EH (cell line): Measurements from ENCODE around the gene OR5I1.
"Not testable (repeated sequence)": the region's sequence is repeated elsewhere in the genome, so short reads cannot be mapped to it uniquely, and the experiment has no call there.

Experiments
- DNase-seq: peaks from one replicate; pipeline ENCODE4 v3.0.0-alpha.2; 2015; ENCODE audit warnings: low read depth

Gene OR5I1

DNA sequence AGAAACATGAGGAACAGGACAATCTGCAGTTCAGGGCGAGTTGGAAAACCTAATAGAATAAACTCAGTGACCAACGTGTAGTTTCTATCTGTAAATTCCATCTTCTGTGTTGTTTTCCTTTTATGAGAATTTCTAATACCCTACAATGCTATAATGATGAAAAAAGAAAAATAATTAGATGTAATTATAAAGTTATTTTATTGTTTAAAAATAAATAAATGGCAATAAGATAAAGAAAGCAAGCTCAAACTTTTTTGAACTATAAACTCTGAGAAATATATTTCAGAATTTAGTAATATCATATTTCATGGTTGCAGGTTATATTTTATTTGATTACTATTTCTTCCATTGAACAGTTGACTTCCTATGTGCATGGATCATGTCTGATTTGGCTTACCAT lies at the start of gene OR5I1:
TSS of gene OR5I1 (minus strand) at position 101 of the 400 bp plus-strand sequence. CDS start at position 101, 0 bp downstream.
- no peak for DNase-seq

DNA sequence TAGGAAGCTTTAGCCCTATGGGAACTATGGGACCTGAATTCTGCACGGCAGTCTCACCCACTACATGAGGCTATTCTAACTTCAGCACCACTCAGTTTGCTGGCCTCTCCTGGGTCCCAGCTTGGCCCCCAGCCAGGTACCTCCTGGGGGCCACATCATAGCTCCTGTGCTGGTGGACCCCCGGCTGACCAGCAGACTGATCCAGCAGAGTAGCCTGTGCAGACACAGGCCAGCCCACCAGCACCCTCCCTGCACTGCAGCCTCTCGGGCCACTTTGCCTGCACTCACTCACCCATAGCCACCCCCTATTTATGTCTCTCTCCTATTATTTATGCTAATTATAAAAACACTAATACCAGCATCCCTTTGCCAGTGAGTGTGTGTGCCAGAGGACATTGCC lies 34.7 kb upstream of the OR5I1 start:
- DNase-seq = no peak

DNA sequence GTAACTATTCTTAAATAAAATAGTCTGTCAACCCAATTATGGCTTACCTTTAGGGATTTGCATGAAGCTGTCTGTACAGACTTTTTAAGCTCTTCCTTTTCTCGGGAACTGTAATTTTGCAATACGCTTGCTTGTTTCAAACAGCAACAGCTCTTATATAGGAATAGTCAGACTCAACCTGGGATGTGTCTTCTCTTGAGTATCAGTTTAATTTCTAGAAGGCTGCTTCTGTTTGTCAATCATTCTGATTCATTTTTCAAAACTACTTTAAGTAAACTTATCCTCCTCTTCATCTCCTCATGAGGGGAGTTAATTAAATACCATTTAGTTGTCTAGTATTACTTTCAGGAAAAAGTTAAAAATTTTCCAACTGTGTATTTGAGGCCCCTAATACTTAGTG lies 33.6 kb upstream of the OR5I1 start, which contains the start of gene OR10AG1:
TSS of gene OR10AG1 (minus strand) at position 101 of the 400 bp plus-strand sequence. CDS start at position 63, 38 bp downstream.
- DNase-seq = no peak

DNA sequence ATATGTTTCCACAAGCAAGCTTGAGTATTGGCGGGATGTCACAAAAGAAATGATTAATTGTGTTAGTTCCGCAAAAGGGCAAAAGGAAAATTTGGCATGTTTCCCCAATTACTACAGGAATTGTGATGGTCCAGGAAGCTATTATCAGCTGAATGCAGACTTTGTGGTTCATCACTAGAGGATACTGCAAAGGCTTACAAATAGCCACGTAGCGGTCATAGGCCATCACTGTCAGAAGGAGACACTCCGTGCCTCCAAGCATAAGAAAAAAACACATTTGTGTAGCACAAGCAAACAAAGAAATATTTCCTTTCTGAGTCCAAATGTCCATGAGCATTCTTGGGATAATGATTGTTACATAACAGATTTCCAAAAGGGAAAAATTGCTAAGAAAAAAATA lies 31.7 kb upstream of the OR5I1 start:
- DNase-seq = no peak

DNA sequence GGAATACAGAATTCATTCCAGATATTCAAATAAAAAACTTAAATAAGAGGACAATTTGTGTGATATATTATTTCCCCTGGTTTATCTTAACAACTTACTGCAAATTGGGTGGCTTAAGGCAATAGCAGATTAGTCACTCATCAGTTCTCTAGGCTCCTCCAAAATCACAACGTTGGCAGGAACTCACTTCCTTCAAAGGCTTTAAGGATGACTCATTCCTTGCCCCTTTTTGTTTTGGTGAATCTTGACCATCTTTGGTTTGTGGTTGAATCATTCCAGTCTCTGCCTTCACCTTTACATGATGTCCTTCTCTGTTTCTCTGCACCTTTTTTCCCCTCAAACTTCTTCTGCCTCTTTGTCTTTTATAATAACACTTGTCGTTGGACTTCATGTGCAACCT lies 30.2 kb upstream of the OR5I1 start:
- no peak for DNase-seq

DNA sequence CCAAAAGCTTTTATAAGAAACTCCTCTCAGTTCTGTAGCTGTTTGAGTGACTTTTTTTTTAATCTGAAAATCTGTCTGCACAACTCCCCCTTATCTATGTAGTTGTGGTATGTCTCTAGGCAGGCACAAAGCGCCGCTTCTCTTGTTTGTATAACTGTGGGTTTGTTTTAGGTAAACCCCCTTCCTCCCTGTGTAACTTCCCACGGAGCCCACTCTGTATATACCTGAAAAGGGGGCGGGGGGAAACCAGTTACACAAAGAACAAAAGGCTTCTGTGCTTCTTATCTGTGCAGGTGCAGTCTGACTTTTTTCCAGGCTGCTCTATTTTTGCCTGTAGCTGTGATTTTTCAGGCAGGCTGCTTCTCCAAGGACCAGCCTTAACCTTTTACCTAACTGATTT lies 20.3 kb upstream of the OR5I1 start:
- no peak for DNase-seq

DNA sequence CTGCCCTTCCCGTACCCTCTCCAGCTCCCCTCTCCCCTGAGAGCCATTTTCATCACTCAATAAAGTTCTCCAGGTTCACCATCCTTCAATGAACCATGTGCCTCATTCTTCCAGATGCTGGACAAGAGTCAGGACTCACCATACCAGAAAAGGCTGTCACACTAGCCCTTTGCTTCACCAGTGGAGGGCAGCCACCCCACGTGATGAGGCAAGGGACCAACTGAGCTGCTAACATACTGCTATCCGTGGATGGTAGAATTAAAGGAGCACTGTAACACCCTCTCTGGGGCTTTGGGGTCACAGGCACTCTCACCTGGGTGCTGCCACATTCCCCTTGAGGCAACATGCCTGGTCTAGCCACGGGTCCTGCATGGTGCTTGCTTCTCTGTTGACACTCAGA lies 13.1 kb upstream of the OR5I1 start:
- DNase-seq = no peak

DNA sequence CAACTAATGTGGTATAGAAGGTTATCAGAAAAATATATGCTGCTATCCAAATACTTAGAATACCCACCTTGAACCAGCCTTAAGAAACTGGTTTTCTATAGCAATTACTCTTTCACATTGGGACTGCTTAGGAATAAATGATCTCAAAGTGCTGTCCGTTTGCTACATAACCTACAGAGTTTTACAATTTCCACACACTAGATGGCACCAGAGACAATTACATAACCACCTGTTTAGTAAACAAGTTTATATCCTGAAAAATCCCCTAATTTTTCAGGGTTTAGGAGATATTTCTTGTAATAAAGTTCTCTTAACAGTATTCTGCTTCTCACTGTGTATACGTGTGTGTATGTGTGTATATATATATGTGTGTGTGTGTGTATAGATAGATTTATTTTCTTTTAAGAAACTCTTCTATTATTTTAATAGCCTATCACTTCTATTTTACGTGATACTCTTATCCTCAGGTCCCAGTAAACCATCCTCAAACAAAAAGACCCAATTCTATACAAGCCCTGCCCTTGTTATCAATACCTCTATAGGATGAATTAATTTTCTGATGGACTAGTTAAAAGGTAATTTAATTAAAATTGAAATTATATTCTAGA lies 6.7 kb upstream of the OR5I1 start:
- peak; percentile 13 for DNase-seq

DNA sequence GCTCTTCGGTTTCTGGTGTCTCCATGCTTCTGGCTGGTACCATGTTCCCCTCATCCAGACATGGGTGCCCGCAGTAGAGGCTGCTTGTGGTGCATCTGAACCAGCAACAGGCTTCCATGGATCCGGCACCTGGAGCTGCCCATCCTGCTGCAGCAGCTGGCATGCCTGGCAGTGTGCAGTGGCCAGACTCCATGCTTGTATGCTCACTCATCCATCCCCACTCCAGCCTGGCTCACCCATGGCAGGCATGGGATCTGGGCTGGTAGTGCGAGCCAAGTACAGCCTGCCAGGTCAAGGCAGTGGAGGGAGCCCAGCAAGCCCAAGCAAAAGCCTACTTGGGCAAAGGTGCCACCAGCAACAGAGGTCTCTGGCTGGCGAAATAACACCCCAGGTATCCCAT lies 15.7 kb downstream of the OR5I1 start:
- DNase-seq = no peak

DNA sequence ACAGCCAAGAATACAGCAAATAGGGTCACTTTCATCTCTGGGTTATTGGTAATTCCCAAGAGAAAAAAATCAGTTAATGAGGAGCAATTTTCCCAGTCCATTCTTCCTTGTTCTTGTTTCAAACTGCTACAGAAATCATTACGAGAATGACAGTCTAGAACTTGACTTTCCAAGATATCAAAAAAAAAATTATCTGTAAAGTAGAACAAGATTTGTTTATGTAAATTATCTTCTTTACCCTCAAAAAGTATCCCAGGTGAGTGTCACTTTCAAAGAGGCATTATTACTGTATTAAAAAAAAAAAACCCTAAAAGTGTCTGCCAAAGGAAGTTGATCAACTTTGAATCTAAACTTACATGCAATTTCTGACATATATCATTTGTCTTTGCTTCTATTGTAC lies 21.7 kb downstream of the OR5I1 start, which contains the start of gene OR5W2:
TSS of gene OR5W2 (minus strand) at position 101 of the 400 bp plus-strand sequence. CDS start at position 101, 0 bp downstream.
- DNase-seq = no peak

DNA sequence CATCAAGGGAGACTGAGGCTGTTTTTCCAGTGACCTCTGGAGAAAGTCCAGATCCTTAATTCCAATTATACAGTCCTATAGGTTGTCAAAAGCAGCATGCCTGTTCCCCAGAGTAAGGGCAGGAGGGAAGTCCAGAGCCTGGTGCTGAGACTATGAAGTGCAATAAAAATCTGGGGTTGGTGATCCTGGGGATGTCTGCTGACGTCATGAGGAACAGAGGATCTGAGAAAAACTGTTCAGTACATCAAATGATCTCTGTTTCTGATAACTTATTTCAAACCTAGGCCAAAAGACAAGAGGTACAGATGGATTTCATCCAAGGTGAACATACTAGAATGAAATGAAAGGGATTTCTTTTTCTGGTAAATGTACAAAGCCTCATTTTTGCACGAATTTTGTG lies 33.9 kb downstream of the OR5I1 start:
- DNase-seq = no peak

DNA sequence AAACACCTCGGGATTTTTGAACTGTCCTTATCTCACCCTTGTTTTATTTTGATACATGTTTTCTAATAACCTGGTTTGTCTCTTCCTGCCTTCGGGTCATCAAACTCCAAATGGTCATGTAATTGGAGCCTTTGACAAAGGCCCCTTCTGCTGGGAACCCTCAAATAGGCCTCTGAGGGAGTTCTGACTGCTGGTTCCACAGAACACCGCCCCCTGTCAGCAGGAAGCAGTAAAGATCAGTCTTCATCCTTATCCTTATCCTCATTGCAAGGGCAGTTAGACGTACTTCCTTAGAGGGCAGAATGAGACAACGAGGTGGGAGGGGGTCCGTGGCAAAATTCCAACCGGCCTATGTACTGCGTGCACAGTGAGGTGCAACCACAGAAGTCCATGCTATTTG lies 41.0 kb downstream of the OR5I1 start:
- no peak for DNase-seq

DNA sequence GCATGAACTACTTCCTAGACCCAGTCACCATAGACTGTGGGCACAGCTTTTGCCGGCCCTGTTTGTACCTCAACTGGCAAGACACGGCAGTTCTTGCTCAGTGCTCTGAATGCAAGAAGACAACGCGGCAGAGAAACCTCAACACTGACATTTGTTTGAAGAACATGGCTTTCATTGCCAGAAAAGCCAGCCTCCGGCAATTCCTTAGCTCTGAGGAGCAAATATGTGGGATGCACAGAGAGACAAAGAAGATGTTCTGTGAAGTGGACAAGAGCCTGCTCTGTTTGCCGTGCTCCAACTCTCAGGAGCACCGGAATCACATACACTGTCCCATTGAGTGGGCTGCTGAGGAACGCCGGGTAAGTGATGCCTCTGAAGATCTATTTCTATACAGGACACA lies 50.7 kb downstream of the OR5I1 start:
- not testable (repeated sequence) for DNase-seq
